GM18505 (cell line): ENCODE results near the gene REC114.

Experiments
- ATAC-seq: cut with Tn5 transposase; IDR thresholded peaks from one replicate; pipeline ENCODE4 v1.9.1; 2021; ENCODE audit not compliant: unreplicated experiment
- POLR2A ChIP-seq: IDR thresholded peaks from 4 replicates; pipeline ENCODE4 v1.6.1; 2011; ENCODE audit warnings: borderline replicate concordance; ENCODE audit not compliant: insufficient read depth, insufficient read length; ENCODE audit errors: extremely low read depth

The REC114 gene

DNA sequence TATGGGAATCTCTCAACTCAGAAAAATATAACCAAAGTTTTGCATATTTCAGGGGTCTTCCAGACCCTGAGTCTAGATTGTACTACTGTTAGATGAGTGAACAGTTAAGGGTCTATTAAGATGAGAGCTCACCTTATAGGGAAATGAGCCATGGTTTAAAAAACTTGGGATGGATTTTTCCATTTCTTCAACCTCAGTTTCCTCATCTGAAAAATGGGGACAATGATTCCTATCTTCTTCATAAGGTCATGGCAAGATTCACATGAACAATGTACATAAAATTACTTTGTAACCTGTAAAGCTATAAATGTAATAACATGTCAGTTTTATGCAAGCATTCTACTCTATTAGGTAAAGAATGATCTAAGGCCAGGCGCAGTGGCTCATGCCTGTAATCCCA lies 161.5 kb downstream of the REC114 start:
- no peak for TF ChIP-seq POLR2A
- no peak for ATAC-seq

DNA sequence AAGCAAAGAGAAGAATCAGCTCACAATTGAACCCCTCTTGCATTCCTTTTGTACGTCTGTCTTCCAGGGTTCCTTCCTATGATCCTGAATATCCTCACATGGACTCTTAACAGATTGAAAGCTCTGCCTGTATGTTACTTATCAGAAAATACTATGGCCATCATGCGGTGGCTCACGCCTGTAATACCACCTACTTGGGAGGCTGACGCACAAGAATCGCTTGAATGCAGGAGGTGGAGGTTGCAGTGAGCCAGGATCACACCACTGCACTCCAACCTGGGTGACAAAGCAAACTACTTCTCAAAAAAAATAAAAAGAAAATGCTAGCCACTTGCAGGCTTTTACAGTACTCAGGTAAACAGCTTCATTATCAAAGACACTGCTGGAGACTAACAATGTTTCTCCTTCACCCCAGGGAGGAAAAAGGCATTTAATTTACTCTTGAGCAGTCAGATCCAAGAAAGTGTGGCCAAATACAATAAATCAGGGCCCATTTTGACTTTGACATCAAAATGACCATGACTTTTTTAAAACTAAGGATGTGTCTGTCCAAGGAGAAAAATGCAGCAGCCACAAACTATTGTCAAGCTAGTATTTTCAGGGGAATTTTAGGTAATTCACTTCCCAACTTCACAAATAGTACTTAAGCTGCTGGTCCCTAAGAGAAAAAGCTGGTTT lies 162.9 kb downstream of the REC114 start:
- ATAC-seq = no peak
- TF ChIP-seq POLR2A = no peak

DNA sequence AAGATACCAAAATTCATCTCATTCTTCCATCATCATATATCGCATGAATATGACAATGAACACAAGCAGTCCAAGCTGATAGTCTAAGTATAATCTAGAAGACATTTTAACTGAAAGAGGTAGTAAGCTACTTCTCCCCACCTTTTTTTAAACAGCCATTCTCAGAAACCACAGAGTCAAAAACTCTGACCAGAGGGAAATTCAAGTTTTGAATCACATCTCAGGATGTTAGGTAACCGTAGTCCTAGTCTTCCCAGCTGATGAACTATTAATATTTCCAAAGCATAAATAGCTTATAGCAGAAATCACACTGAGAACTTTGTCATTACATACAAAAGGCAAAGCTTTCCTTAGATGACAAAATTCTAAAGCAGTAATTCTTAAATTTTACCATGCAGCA lies 164.4 kb downstream of the REC114 start:
- no peak for ATAC-seq
- no peak for TF ChIP-seq POLR2A

DNA sequence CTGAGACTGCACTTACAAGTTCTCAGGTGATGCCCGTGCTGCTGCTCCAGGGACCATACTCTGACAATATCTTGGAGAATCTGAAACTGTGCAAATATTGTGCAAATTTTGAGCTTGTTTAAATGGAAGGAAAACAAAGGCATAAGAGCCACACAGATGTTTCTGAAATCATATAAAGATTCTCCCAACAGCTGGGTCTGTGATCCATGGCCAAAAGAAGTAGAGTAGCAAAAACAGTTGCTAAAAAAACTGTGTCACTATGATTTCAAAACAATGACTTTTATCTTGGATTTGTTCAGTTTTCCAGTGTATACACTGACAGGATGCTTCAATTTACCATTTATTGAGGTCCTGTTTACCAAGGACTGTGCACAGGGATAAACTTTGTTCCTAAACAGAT lies 164.9 kb downstream of the REC114 start:
- no peak for TF ChIP-seq POLR2A

DNA sequence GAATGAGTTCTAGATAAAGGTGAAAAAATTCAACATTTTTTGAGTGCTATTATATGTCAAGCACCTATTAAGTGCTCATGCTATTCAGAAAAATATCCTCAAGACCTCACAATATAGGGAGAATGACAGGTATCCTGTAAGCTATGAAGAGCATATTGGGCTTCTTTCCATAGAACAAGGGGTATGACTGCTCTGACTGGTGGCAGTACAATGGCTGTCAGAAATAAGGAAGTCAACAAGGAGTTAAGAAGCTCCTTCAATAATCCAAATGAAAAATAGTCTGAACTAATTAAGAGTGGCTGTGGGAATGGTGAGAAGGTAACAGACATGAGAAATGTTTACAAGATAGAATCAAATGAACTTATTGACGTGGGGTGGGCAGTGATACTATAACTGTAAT lies 165.5 kb downstream of the REC114 start:
- TF ChIP-seq POLR2A = no peak
- ATAC-seq = no peak

More for the DNA sequence above, 164.9 kb downstream of the REC114 start:
- no peak for ATAC-seq

DNA sequence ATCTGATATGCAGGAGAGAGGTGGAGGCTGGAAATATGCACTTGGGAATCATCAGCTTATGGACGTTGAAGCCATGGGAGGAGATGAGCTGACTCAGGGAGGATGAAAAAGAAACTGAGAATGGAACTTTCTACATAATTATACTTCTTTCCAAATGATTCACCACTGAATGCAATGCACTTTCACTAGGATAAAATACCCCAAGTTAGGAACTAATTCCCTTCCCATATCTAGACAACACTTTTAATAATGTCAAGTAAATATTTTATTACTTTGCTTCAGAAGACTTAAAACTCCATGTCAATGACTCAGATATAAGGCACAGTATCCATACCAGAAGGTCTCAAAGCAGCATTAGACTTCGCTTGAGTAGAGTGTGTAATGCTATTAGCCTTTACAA lies 166.0 kb downstream of the REC114 start:
- ATAC-seq = no peak
- TF ChIP-seq POLR2A = no peak
